WTC11 (cell line): ENCODE measurements around the gene S100A2. TPM values are rescaled to one million over a fixed set of nuclear protein-coding genes. Genes with fewer than 3 reads are reported as not detected.

Experiments used
- ATAC-seq: fragments of 200-7000 bp; cut with Tn5 transposase; 2 replicates; pipeline ENCODE4 v1.10.0; 2021; ENCODE audit warnings: mild to moderate bottlenecking, moderate library complexity
- CTCF ChIA-PET: fragments of 300-600 bp; sonication (Branson Sonifier 250); formaldehyde crosslinking; loops from one replicate; lab custom pipeline; 2021; ENCODE audit warnings: antibody characterized with exemption; lab: Charles Lee
- POLR2A ChIA-PET: fragments of 350-600 bp; sonication (Branson Sonifier 250); formaldehyde crosslinking; loops from one replicate; lab custom pipeline; 2021; ENCODE audit warnings: antibody characterized with exemption; lab: Charles Lee
- DNase-seq: peaks from one replicate; pipeline ENCODE4 v3.0.0; 2021; ENCODE audit warnings: low spot score
- H3K27ac Mint-ChIP-seq: 2 replicates; pipeline ENCODE4 v1.8.0; 2021; ENCODE audit warnings: mixed read lengths
- H3K27me3 Mint-ChIP-seq: 2 replicates; pipeline ENCODE4 v1.8.0; 2021; ENCODE audit warnings: low read depth, mild to moderate bottlenecking, moderate library complexity, mixed read lengths
- H3K36me3 Mint-ChIP-seq: 2 replicates; pipeline ENCODE4 v1.8.0; 2021; ENCODE audit warnings: mixed read lengths
- H3K4me1 Mint-ChIP-seq: 2 replicates; pipeline ENCODE4 v1.8.0; 2022; ENCODE audit warnings: mixed read lengths
- H3K4me3 Mint-ChIP-seq: 2 replicates; pipeline ENCODE4 v1.8.0; 2021; ENCODE audit warnings: mild to moderate bottlenecking, moderate library complexity, mixed read lengths
- H3K9me3 Mint-ChIP-seq: 2 replicates; pipeline ENCODE4 v1.8.0; 2021; ENCODE audit warnings: mixed read lengths
- ATF1 ChIP-seq: sonication (generic); formaldehyde crosslinking; IDR thresholded peaks from 2 replicates; pipeline ENCODE4 v1.8.1; 2023; ENCODE audit warnings: mild to moderate bottlenecking, moderate library complexity, missing genetic modification reagents
- ATF6 ChIP-seq: sonication (generic); formaldehyde crosslinking; IDR thresholded peaks from 2 replicates; pipeline ENCODE4 v1.8.1; 2023; ENCODE audit warnings: mild to moderate bottlenecking, missing genetic modification reagents
- CREM ChIP-seq: sonication (generic); formaldehyde crosslinking; IDR thresholded peaks from 2 replicates; pipeline ENCODE4 v1.8.1; 2022; ENCODE audit warnings: mild to moderate bottlenecking, missing genetic modification reagents, moderate library complexity
- E2F1 ChIP-seq: sonication (generic); formaldehyde crosslinking; IDR thresholded peaks from 2 replicates; pipeline ENCODE4 v1.8.0; 2022; ENCODE audit warnings: mild to moderate bottlenecking, missing genetic modification reagents
- EMX1 ChIP-seq: fragments of 250-450 bp; sonication (Bioruptor Pico); IDR thresholded peaks from 2 replicates; pipeline ENCODE4 v1.8.0; 2021; ENCODE audit warnings: mild to moderate bottlenecking
- ESRRA ChIP-seq: sonication (generic); formaldehyde crosslinking; IDR thresholded peaks from 2 replicates; pipeline ENCODE4 v1.8.1; 2022; ENCODE audit warnings: mild to moderate bottlenecking, missing genetic modification reagents, borderline replicate concordance
- FOXP1 ChIP-seq: sonication (generic); formaldehyde crosslinking; IDR thresholded peaks from 2 replicates; pipeline ENCODE4 v1.8.0; 2022; ENCODE audit warnings: missing genetic modification reagents, mild to moderate bottlenecking, moderate library complexity, borderline replicate concordance
- GRHL2 ChIP-seq: fragments of 250-450 bp; sonication (Bioruptor Pico); IDR thresholded peaks from 2 replicates; pipeline ENCODE4 v1.8.0; 2022; ENCODE audit warnings: mild to moderate bottlenecking, moderate library complexity; ENCODE audit not compliant: insufficient replicate concordance, severe bottlenecking
- NR2C2 ChIP-seq: sonication (generic); formaldehyde crosslinking; IDR thresholded peaks from 2 replicates; pipeline ENCODE4 v1.8.0; 2022; ENCODE audit warnings: mild to moderate bottlenecking, missing genetic modification reagents
- OVOL2 ChIP-seq: fragments of 250-450 bp; sonication (Bioruptor Pico); IDR thresholded peaks from 2 replicates; pipeline ENCODE4 v1.9.0; 2021; ENCODE audit warnings: mild to moderate bottlenecking, borderline replicate concordance
- PREB ChIP-seq: sonication (generic); formaldehyde crosslinking; IDR thresholded peaks from 2 replicates; pipeline ENCODE4 v1.8.1; 2022; ENCODE audit warnings: mild to moderate bottlenecking, missing genetic modification reagents, moderate library complexity, borderline replicate concordance
- TEAD4 ChIP-seq: sonication (generic); formaldehyde crosslinking; IDR thresholded peaks from 2 replicates; pipeline ENCODE4 v1.8.0; 2022; ENCODE audit warnings: mild to moderate bottlenecking, missing genetic modification reagents
- ZBTB43 ChIP-seq: sonication (generic); formaldehyde crosslinking; IDR thresholded peaks from 2 replicates; pipeline ENCODE4 v1.8.1; 2023; ENCODE audit warnings: mild to moderate bottlenecking, missing genetic modification reagents
- ZMAT4 ChIP-seq: fragments of 250-450 bp; sonication (Bioruptor Pico); IDR thresholded peaks from 2 replicates; pipeline ENCODE4 v1.9.0; 2021; ENCODE audit warnings: mild to moderate bottlenecking
- ZNF138 ChIP-seq: sonication (generic); formaldehyde crosslinking; conservative IDR thresholded peaks from 2 replicates; pipeline ENCODE4 v1.8.1; 2022; ENCODE audit warnings: mild to moderate bottlenecking, moderate library complexity, missing genetic modification reagents
- ZNF317 ChIP-seq: sonication (generic); formaldehyde crosslinking; IDR thresholded peaks from 2 replicates; pipeline ENCODE4 v1.8.1; 2023; ENCODE audit warnings: low read depth, mild to moderate bottlenecking, moderate library complexity, missing genetic modification reagents, borderline replicate concordance
- ZSCAN18 ChIP-seq: fragments of 250-450 bp; sonication (Bioruptor Pico); IDR thresholded peaks from 2 replicates; pipeline ENCODE4 v2.1.2; 2022; ENCODE audit warnings: mild to moderate bottlenecking, moderate library complexity
- total RNA-seq: library from RNA; stranded (reverse); gene quantifications from 3 replicates; pipeline ENCODE4 v1.2.3, GENCODE V29; 2021
- TF ChIP-seq, protein P1 (sequence below): sonication (generic); formaldehyde crosslinking; IDR thresholded peaks from 2 replicates; pipeline ENCODE4 v1.8.1; 2022; ENCODE audit warnings: low read depth, missing genetic modification reagents, borderline replicate concordance

Gene S100A2
- total RNA-seq, 1 experiment from 2014 or later, result 0.74 TPM

DNA sequence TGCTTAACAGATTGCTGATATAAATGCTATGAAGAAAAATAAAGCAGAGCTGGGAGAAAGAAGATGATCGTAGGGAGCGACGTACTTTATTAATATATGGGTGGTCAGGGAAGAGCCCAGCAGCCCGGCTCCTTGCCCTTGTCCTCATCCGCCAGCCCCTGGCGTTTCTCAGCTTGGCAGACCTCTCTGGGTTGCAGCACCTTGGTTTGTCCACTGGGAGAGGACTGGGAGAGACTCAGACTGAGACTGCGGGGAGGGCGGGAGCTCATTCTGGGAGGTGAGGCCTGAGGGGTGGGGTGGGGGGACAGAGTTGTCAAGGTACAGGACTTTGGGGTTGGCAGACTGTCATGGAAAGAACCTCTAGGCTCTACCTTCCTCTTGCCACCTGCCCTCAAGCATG lies 13.3 kb downstream of the S100A2 start:
- Mint-ChIP-seq H3K36me3 (no peaks in the 10 kb centered on the region), H3K4me3 (no peak overlapping the region), H3K27me3 (no peaks in the 10 kb centered on the region; the same call in 1 of the 2 replicates), H3K9me3 (no peaks in the 10 kb centered on the region), H3K27ac (no peak overlapping the region), H3K4me1 (peaks cover 37% of the 10 kb centered on the region)
- peak; percentile 83 for ATAC-seq
- CTCF ChIA-PET, result interaction anchor here (0.6 to 5.7 kb wide), 20 partner anchors 10 to 197 kb away, joined by 3 to 52 read pairs (median 4); partner anchors contain the start of genes CHTOP, S100A1, S100A13 and S100A14
- DNase-seq, result peak; percentile 49
- no peak for TF ChIP-seq ZBTB43
- POLR2A ChIA-PET, result interaction anchor here (0.9 kb wide), 1 partner anchor 19 kb away, joined by 7 read pairs; no protein-coding TSS in a partner anchor

- no peak for DNase-seq
- ChIA-PET CTCF (interaction anchor here (0.6 to 5.7 kb wide), 11 partner anchors 12 to 447 kb away, joined by 3 to 52 read pairs (median 4); partner anchors contain the start of genes S100A13 and S100A6), POLR2A (no interaction called here)
- Mint-ChIP-seq H3K4me3 (no peak overlapping the region), H3K27me3 (no peaks in the 10 kb centered on the region; the same call in 1 of the 2 replicates), H3K9me3 (no peaks in the 10 kb centered on the region), H3K36me3 (no peaks in the 10 kb centered on the region), H3K4me1 (peaks cover 48% of the 10 kb centered on the region), H3K27ac (no peak overlapping the region)
- ATAC-seq, result no peak
- TF ChIP-seq ZNF138, result no peak
- no peak for TF ChIP-seq ZSCAN18
- no peak for TF ChIP-seq E2F1 (CRISPR knock-in tag)
- TF ChIP-seq ATF1, result no peak
- no peak for TF ChIP-seq ZMAT4 (CRISPR knock-in tag)
- TF ChIP-seq ESRRA (CRISPR knock-in tag), result no peak
- TF ChIP-seq OVOL2, result no peak
- TF ChIP-seq CREM (CRISPR knock-in tag), result no peak
- no peak for TF ChIP-seq NR2C2 (CRISPR knock-in tag)
- no peak for TF ChIP-seq EMX1
- no peak for TF ChIP-seq FOXP1 (CRISPR knock-in tag)
Observed at GRCh38 chr1:153550827-153551500, 14.7 kb downstream of the S100A2 start.

DNA sequence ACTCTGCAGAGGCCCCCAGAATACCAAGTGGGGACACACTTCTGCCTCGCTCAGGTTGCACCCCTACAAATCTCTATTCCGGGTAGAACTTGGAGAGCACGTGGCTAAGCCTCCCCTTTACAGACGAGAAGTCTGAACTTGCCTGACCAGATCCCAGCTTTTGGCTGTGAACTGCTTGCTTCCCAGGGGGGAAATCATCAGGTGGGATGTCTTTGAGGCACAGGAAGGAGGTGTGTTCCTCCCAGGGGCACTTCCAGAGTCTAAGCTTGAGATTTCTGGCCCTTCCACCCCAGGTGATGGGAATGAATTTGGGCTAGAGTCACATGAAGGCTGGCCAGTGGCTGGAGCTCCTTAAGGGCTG lies 15.3 kb downstream of the S100A2 start:
- DNase-seq (no peak), ATAC-seq (no peak)
- H3K27me3 Mint-ChIP-seq, result no peaks in the 10 kb centered on the region; the same call in 1 of the 2 replicates
- H3K9me3 Mint-ChIP-seq, result no peaks in the 10 kb centered on the region
- H3K27ac Mint-ChIP-seq, result no peak overlapping the region
- POLR2A ChIA-PET, result no interaction called here
- H3K36me3 Mint-ChIP-seq, result no peaks in the 10 kb centered on the region
- peaks cover 54% of the 10 kb centered on the region for H3K4me1 Mint-ChIP-seq
- CTCF ChIA-PET, result interaction anchor here (0.7 to 5.7 kb wide), 10 partner anchors 10 to 150 kb away, joined by 3 to 52 read pairs (median 4); partner anchors contain the start of genes S100A13, S100A16 and S100A5
- H3K4me3 Mint-ChIP-seq, result no peak overlapping the region
- TF ChIP-seq ZSCAN18 (no peak), ATF6 (no peak), PREB (CRISPR knock-in tag) (no peak), GRHL2 (no peak), ZNF317 (CRISPR knock-in tag) (no peak), TEAD4 (CRISPR knock-in tag) (no peak), ZBTB43 (no peak), EMX1 (no peak)
- TF ChIP-seq, protein P1, sequence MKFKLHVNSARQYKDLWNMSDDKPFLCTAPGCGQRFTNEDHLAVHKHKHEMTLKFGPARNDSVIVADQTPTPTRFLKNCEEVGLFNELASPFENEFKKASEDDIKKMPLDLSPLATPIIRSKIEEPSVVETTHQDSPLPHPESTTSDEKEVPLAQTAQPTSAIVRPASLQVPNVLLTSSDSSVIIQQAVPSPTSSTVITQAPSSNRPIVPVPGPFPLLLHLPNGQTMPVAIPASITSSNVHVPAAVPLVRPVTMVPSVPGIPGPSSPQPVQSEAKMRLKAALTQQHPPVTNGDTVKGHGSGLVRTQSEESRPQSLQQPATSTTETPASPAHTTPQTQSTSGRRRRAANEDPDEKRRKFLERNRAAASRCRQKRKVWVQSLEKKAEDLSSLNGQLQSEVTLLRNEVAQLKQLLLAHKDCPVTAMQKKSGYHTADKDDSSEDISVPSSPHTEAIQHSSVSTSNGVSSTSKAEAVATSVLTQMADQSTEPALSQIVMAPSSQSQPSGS, result no peak
